HepG2 (cell line): ENCODE results near the gene TMEM185A. TPM values are rescaled to one million over a fixed set of nuclear protein-coding genes. Genes with fewer than 3 reads are reported as not detected.

Experiments used
- KIAA2018 ChIP-seq: sonication (generic); formaldehyde crosslinking; IDR thresholded peaks from 2 replicates; pipeline ENCODE4 v1.5.0; 2020; ENCODE audit warnings: mild to moderate bottlenecking, missing genetic modification reagents, borderline replicate concordance
- THAP8 ChIP-seq: sonication (generic); formaldehyde crosslinking; IDR thresholded peaks from 2 replicates; pipeline ENCODE4 v1.5.1; 2020; ENCODE audit warnings: missing genetic modification reagents, mild to moderate bottlenecking, borderline replicate concordance
- polyA plus RNA-seq, 8 experiments: library from polyadenylated mRNA; depleted of rRNA in 3 of 8; stranded (reverse) in 7 of 8; unstranded in 1 of 8; fragments of >200 nt; fragmentation: Illumina TruSeq in 4 of 8; extraction: Trizol in 4 of 8; gene quantifications; 2 replicates each; pipeline versions ENCODE4 v1.2.1 to v1.2.3, GENCODE V29; 2011 to 2016; ENCODE audit warnings: low read depth in 4 of 8, missing spikeins in 1 of 8, mixed read lengths in 1 of 8; ENCODE audit not compliant: insufficient read depth in 1 of 8
- total RNA-seq, 5 experiments: library from RNA; depleted of rRNA; stranded (reverse); fragments of >200 nt; fragmentation: Illumina TruSeq; extraction: Trizol; gene quantifications; 2 replicates each; pipeline ENCODE4 v1.2.3, GENCODE V29; 2016; ENCODE audit warnings: low read depth in 1 of 5

Gene TMEM185A
- total and polyA plus RNA-seq, 2 of the 13 experiments (the other 11 are each of a cell fraction or from before 2014, with no cell fraction given): 5.9 to 10.5 TPM

GRCh38 chrX:149629730-149630387 lies 1.7 kb downstream of the TMEM185A start (continued):
- TF ChIP-seq THAP8 (CRISPR knock-in tag) (no peak), KIAA2018 (CRISPR knock-in tag) (no peak)
